Fibroblast of lung (primary cell): ENCODE results near the gene LARP4B. TPM values are rescaled to one million over a fixed set of nuclear protein-coding genes. Genes with fewer than 3 reads are reported as not detected.

Experiments used
- DNase-seq, 2 donors: peaks; one replicate each; pipeline versions ENCODE4 v3.0.0 to v3.0.0-alpha.2; 2010; ENCODE audit warnings: low read depth in 2 of 2
- H2AFZ ChIP-seq: 2 replicates; pipeline ENCODE4 v1.5.1; 2012; ENCODE audit warnings: low read length, control low read depth, inconsistent platforms
- H3K27ac ChIP-seq: 2 replicates; pipeline ENCODE4 v1.5.1; 2011; ENCODE audit warnings: low read length, control low read depth; ENCODE audit not compliant: insufficient read depth
- H3K27me3 ChIP-seq: 2 replicates; pipeline ENCODE4 v1.5.1; 2011; ENCODE audit warnings: mild to moderate bottlenecking, low read length; ENCODE audit not compliant: control insufficient read depth, insufficient read depth
- H3K36me3 ChIP-seq: 2 replicates; pipeline ENCODE4 v1.5.1; 2011; ENCODE audit warnings: low read length; ENCODE audit not compliant: control insufficient read depth, insufficient read depth
- H3K4me1 ChIP-seq: 2 replicates; pipeline ENCODE4 v1.5.1; 2011; ENCODE audit warnings: low read length; ENCODE audit not compliant: control insufficient read depth, insufficient read depth; ENCODE audit errors: extremely low read depth
- H3K4me2 ChIP-seq: 2 replicates; pipeline ENCODE4 v1.5.1; 2011; ENCODE audit warnings: low read length, control low read depth; ENCODE audit not compliant: insufficient read depth; ENCODE audit errors: extremely low read depth
- H3K4me3 ChIP-seq, 4 experiments: fragments of 200-600 bp in 1 of 4; sonication (generic) in 1 of 4; replicated peaks in 1 of 4; 2 replicates each; pipeline ENCODE4 v1.5.1; 2011 to 2016; ENCODE audit warnings: low read length in 4 of 4, low read depth in 3 of 4, mild to moderate bottlenecking in 3 of 4, control low read depth in 2 of 4, inconsistent platforms in 1 of 4, mixed read lengths in 1 of 4; ENCODE audit not compliant: insufficient read depth in 1 of 4; ENCODE audit errors: control extremely low read depth in 1 of 4
- H3K79me2 ChIP-seq: 2 replicates; pipeline ENCODE4 v1.5.1; 2012; ENCODE audit warnings: mild to moderate bottlenecking, low read length, inconsistent platforms; ENCODE audit not compliant: control insufficient read depth, insufficient read depth
- H3K9ac ChIP-seq: 2 replicates; pipeline ENCODE4 v1.5.1; 2011; ENCODE audit warnings: mild to moderate bottlenecking, low read length, control low read depth; ENCODE audit not compliant: insufficient read depth
- H3K9me3 ChIP-seq: 2 replicates; pipeline ENCODE4 v1.5.1; 2012; ENCODE audit warnings: low read depth, low read length; ENCODE audit not compliant: control insufficient read depth, insufficient read depth
- H4K20me1 ChIP-seq: 2 replicates; pipeline ENCODE4 v1.5.1; 2011; ENCODE audit warnings: low read length; ENCODE audit not compliant: control insufficient read depth, insufficient read depth; ENCODE audit errors: extremely low read depth
- EZH2 ChIP-seq: IDR thresholded peaks from 2 replicates; pipeline ENCODE4 v1.5.1; 2012; ENCODE audit warnings: low read length, control low read depth, mild to moderate bottlenecking; ENCODE audit errors: missing control alignments
- polyA plus RNA-seq, 2 donors: library from polyadenylated mRNA; depleted of rRNA in 1 of 2; stranded (reverse) in 1 of 2; unstranded in 1 of 2; fragments of >200 nt; gene quantifications; 2 replicates each; pipeline ENCODE4 v1.2.1, GENCODE V29; 2011 to 2012; ENCODE audit warnings: missing spikeins in 1 of 2
- total RNA-seq: library from RNA; depleted of rRNA; stranded (reverse); fragments of >200 nt; gene quantifications from 2 replicates; pipeline ENCODE4 v1.2.1, GENCODE V29; 2014
- TF ChIP-seq, protein P1 (sequence below), 2 donors: IDR thresholded peaks in 1 of 2; conservative IDR thresholded peaks in 1 of 2; 1 replicate in 1 of 2; 2 replicates in 1 of 2; pipeline ENCODE4 v1.5.1; 2011 to 2012; ENCODE audit warnings: low read length in 2 of 2, control low read depth in 1 of 2, inconsistent platforms in 1 of 2, low read depth in 1 of 2, mild to moderate bottlenecking in 1 of 2

Gene LARP4B
- total and polyA plus RNA-seq, 2 donors (not counting 1 experiment from before 2014, with no cell fraction given) = 25.4 to 38.6 TPM

GRCh38 chr10:805620-806305, 125.7 kb downstream of the LARP4B start:
- Histone ChIP-seq H3K9ac (no peak overlapping the region), H3K4me1 (no peaks in the 10 kb centered on the region), H3K4me3 (no peak overlapping the region), H3K79me2 (no peaks in the 10 kb centered on the region), H4K20me1 (no peaks in the 10 kb centered on the region), H2AFZ (no peak overlapping the region), H3K4me2 (no peak overlapping the region), H3K27ac (no peak overlapping the region), H3K36me3 (peaks cover 14% of the 10 kb centered on the region), H3K27me3 (no peaks in the 10 kb centered on the region), H3K9me3 (no peaks in the 10 kb centered on the region)
- DNase-seq = no peak
- TF ChIP-seq, protein P1, sequence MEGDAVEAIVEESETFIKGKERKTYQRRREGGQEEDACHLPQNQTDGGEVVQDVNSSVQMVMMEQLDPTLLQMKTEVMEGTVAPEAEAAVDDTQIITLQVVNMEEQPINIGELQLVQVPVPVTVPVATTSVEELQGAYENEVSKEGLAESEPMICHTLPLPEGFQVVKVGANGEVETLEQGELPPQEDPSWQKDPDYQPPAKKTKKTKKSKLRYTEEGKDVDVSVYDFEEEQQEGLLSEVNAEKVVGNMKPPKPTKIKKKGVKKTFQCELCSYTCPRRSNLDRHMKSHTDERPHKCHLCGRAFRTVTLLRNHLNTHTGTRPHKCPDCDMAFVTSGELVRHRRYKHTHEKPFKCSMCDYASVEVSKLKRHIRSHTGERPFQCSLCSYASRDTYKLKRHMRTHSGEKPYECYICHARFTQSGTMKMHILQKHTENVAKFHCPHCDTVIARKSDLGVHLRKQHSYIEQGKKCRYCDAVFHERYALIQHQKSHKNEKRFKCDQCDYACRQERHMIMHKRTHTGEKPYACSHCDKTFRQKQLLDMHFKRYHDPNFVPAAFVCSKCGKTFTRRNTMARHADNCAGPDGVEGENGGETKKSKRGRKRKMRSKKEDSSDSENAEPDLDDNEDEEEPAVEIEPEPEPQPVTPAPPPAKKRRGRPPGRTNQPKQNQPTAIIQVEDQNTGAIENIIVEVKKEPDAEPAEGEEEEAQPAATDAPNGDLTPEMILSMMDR (conservative IDR thresholded peaks at IDR 0.05 in 1 of 2, IDR thresholded peaks at IDR 0.05 in 1 of 2; ENCODE audit: low read depth in 1 of 2, low read length in 2 of 2) = no peak
- TF ChIP-seq EZH2 = no peak

DNA sequence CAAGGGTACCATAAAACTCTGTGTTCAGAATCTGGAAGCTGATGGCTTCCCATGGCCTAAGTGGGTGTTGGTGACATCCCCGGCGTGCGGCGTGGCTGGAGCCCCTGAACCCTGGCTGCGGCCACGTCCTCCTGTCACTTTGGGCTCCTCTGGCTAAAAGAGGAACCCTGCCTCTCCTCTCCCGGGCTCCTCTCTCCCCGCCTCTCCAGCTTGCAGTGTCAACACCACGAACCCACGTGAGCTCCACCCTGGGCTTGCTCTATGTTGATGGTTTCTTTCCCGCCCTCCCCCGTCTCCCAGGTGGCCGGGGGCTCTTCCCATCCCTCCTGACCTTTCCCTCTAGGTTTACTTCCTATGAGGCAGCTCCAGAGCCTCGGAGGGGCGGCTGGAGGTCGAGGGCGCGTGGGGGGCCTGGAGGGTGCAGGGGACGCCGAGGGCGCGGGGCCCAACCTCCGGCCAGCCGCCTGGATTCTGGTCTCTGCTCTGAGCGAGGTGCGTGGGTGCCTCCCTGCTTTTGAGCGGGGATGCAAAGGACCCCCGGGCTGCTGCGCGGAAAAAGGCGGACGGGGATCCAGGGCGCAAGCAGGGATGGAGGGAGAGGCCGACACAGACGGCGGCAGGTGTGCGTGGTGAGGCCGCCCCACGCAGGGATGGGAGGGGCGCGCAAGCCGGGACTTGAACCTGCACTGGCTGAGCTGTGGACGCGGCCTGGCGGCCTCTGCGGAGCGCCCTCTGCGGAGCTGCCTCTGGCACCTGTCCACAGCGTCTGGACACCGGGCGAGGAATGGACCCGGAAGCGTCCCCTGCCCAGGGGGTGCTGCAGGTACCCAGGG, 126.5 kb downstream of the LARP4B start:
- DNase-seq = no peak
- Histone ChIP-seq H3K9me3 (no peaks in the 10 kb centered on the region), H3K4me1 (no peaks in the 10 kb centered on the region), H3K27ac (no peak overlapping the region), H2AFZ (no peak overlapping the region), H3K36me3 (peaks cover 14% of the 10 kb centered on the region), H3K27me3 (no peaks in the 10 kb centered on the region), H3K79me2 (no peaks in the 10 kb centered on the region), H4K20me1 (no peaks in the 10 kb centered on the region), H3K4me2 (no peak overlapping the region), H3K9ac (no peak overlapping the region), H3K4me3 (no peak overlapping the region)
- TF ChIP-seq EZH2 = no peak
- TF ChIP-seq, protein P1 (conservative IDR thresholded peaks at IDR 0.05 in 1 of 2, IDR thresholded peaks at IDR 0.05 in 1 of 2; ENCODE audit: low read depth in 1 of 2, low read length in 2 of 2) = no peak

GRCh38 chr10:804191-804781, 127.2 kb downstream of the LARP4B start:
- TF ChIP-seq EZH2 = no peak
- TF ChIP-seq, protein P1 (conservative IDR thresholded peaks at IDR 0.05 in 1 of 2, IDR thresholded peaks at IDR 0.05 in 1 of 2; ENCODE audit: low read depth in 1 of 2, low read length in 2 of 2) = no peak
- Histone ChIP-seq H3K9ac (no peak overlapping the region), H2AFZ (no peak overlapping the region), H3K27ac (no peak overlapping the region), H3K27me3 (no peaks in the 10 kb centered on the region), H3K4me3 (no peak overlapping the region), H3K4me1 (no peaks in the 10 kb centered on the region), H3K4me2 (no peak overlapping the region), H3K9me3 (no peaks in the 10 kb centered on the region), H3K79me2 (no peaks in the 10 kb centered on the region), H4K20me1 (no peaks in the 10 kb centered on the region), H3K36me3 (peaks cover 12% of the 10 kb centered on the region)
- DNase-seq = no peak
